Measurements from ENCODE around the gene ZNF106. TPM values are rescaled to one million over a fixed set of nuclear protein-coding genes. Genes with fewer than 3 reads are reported as not detected.

The ZNF106 gene
- total RNA-seq, 1 donor from 2014 or later, result 274 TPM

DNA sequence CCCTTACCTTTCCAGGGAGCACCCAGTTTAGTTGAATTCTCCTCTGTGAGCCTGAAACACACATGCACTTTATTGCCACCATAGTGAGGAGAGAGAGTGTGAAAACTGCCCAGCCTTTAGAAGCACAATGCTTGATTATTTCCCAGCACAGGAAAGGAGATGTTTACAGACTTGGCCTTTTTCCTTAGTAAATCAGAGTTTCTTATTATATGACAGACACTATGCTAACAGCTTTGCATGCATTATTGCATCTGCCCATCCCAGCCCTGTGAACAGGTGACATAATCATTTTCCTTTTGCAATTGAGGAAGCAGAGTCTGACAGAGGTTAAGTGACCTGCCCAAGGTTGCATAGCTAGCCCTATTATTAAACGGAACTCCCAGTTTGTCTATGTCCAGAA is 95.1 kb downstream of the ZNF106 start:
- Histone ChIP-seq H3K36me3 (ENCODE audit: control insufficient read depth in 3 of 3, insufficient read depth in 3 of 3, low read length in 3 of 3) (peaks cover 66 to 77% (median 68%) of the 10 kb centered on the region in 3 donors), H3K9ac (ENCODE audit: low read depth in 1 of 3, low read length in 3 of 3) (no peak overlapping the region), H3K27me3 (ENCODE audit: control insufficient read depth in 3 of 3, insufficient read depth in 3 of 3, low read length in 3 of 3) (no peaks in the 10 kb centered on the region), H3K4me1 (ENCODE audit: control insufficient read depth in 3 of 3, insufficient read depth in 3 of 3, low read length in 3 of 3) (no peaks in the 10 kb centered on the region), H3K27ac (ENCODE audit: low read depth, low read length) (no peak overlapping the region), H3K4me3 (ENCODE audit: low read length in 3 of 3) (no peak overlapping the region), H3K9me3 (ENCODE audit: control insufficient read depth in 3 of 3, low read length in 3 of 3) (no peaks in the 10 kb centered on the region)

GRCh38 chr15:42394106-42394505 is 96.8 kb downstream of the ZNF106 start:
- peaks cover 59 to 78% (median 64%) of the 10 kb centered on the region in 3 donors for H3K36me3 ChIP-seq (ENCODE audit: control insufficient read depth in 3 of 3, insufficient read depth in 3 of 3, low read length in 3 of 3)
- H3K4me1 ChIP-seq (ENCODE audit: control insufficient read depth in 3 of 3, insufficient read depth in 3 of 3, low read length in 3 of 3), result no peaks in the 10 kb centered on the region
- peak overlapping the region; percentile 40 for H3K27ac ChIP-seq (ENCODE audit: low read depth, low read length)
- no peaks in the 10 kb centered on the region for H3K9me3 ChIP-seq (ENCODE audit: control insufficient read depth in 3 of 3, low read length in 3 of 3)
- H3K27me3 ChIP-seq (ENCODE audit: control insufficient read depth in 3 of 3, insufficient read depth in 3 of 3, low read length in 3 of 3), result no peaks in the 10 kb centered on the region
- H3K9ac ChIP-seq (ENCODE audit: low read depth in 1 of 3, low read length in 3 of 3), result no peak overlapping the region
- no peak overlapping the region for H3K4me3 ChIP-seq (ENCODE audit: low read length in 3 of 3)

DNA sequence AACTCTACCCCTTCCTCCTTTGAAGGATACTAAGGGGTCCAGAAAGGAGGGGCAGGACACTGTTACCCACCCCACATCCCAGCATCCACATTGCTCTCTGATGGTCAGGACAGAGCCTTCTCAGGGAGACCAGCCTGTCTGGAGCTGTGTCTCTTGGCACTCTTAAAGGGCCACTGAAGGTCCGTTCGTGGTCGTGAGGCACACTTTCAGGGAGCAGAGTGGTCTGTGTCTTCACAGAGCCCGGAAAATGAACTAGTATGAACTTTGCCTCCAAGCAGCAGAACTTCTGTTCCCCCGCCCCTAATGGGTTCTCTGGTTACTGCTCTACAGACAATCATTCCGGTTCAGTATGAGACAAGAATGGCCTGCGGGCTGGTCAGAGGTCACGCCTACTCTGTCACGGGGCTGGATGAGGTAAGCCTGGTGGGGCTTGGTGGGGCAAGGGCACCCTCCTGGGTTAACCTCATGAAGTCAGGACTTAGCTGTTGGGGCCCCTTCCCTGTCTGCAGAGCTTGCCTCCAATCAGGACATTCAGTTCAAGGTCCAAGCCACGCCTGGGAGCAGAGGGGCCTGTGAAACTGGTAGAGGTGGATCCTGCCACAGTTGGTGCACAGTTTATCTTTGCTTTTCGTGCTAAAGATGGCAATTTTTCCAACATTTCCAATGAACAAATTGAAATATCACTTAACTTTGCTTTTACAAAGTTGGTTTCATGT is 98.5 kb downstream of the ZNF106 start:
- Histone ChIP-seq H3K27me3 (ENCODE audit: control insufficient read depth in 3 of 3, insufficient read depth in 3 of 3, low read length in 3 of 3) (no peaks in the 10 kb centered on the region), H3K9me3 (ENCODE audit: control insufficient read depth in 3 of 3, low read length in 3 of 3) (no peaks in the 10 kb centered on the region), H3K4me3 (ENCODE audit: low read length in 3 of 3) (no peak overlapping the region), H3K4me1 (ENCODE audit: control insufficient read depth in 3 of 3, insufficient read depth in 3 of 3, low read length in 3 of 3) (peaks cover 3 to 8% (median 8%) of the 10 kb centered on the region in 3 donors), H3K36me3 (ENCODE audit: control insufficient read depth in 3 of 3, insufficient read depth in 3 of 3, low read length in 3 of 3) (peaks cover 68 to 81% (median 73%) of the 10 kb centered on the region in 3 donors), H3K27ac (ENCODE audit: low read depth, low read length) (no peak overlapping the region), H3K9ac (ENCODE audit: low read depth in 1 of 3, low read length in 3 of 3) (no peak overlapping the region)

GRCh38 chr15:42387603-42388002 is 103.3 kb downstream of the ZNF106 start:
- H3K27ac ChIP-seq (ENCODE audit: low read depth, low read length), result peak overlapping the region; percentile 86
- peak overlapping the region in 1 of 3 donors; percentile 7 for H3K4me3 ChIP-seq (ENCODE audit: low read length in 3 of 3)
- H3K27me3 ChIP-seq (ENCODE audit: control insufficient read depth in 3 of 3, insufficient read depth in 3 of 3, low read length in 3 of 3), result no peaks in the 10 kb centered on the region
- H3K9me3 ChIP-seq (ENCODE audit: control insufficient read depth in 3 of 3, low read length in 3 of 3), result no peaks in the 10 kb centered on the region
- H3K4me1 ChIP-seq (ENCODE audit: control insufficient read depth in 3 of 3, insufficient read depth in 3 of 3, low read length in 3 of 3), result peaks cover 38 to 44% (median 42%) of the 10 kb centered on the region in 3 donors
- peaks cover 56 to 65% (median 58%) of the 10 kb centered on the region in 3 donors for H3K36me3 ChIP-seq (ENCODE audit: control insufficient read depth in 3 of 3, insufficient read depth in 3 of 3, low read length in 3 of 3)
- peak overlapping the region in 2 of 3 donors; percentile 20 to 35 for H3K9ac ChIP-seq (ENCODE audit: low read depth in 1 of 3, low read length in 3 of 3)

DNA sequence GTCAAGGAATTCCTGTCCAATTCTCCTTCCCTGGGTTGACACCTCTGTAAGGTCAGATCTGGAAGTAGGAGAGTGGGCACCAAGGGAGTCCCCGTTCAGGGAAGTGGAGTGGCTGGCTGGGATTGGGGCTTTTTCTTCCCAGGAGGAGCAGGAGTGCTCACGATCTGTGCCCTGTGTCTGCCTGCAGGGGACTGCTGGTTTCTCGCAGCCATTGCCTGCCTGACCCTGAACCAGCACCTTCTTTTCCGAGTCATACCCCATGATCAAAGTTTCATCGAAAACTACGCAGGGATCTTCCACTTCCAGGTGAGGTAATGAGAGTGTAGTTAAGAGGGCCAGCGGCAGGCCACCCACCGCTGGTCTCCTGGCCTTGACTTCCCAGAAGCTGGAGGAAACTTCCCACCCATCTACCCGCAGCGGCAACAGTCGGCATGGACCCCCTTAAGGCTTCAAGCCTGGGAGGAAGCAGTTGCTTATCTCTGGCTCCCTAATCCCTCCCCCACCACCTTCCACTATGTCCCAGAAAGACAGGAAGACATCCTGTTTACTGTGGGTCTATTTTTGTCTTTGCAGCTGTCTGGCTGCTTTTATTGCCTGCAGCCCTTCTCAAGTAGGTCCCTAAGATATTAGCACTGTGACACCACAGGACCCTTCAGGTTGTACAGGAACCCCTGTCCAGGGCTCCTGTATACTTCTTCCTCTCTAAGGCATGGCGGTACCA is 104.8 kb downstream of the ZNF106 start:
- Histone ChIP-seq H3K4me3 (ENCODE audit: low read length in 3 of 3) (peak overlapping the region; percentile 4 to 46 (median 41)), H3K4me1 (ENCODE audit: control insufficient read depth in 3 of 3, insufficient read depth in 3 of 3, low read length in 3 of 3) (peaks cover 38 to 44% (median 42%) of the 10 kb centered on the region in 3 donors), H3K27me3 (ENCODE audit: control insufficient read depth in 3 of 3, insufficient read depth in 3 of 3, low read length in 3 of 3) (no peaks in the 10 kb centered on the region), H3K27ac (ENCODE audit: low read depth, low read length) (peak overlapping the region; percentile 86), H3K9me3 (ENCODE audit: control insufficient read depth in 3 of 3, low read length in 3 of 3) (no peaks in the 10 kb centered on the region), H3K9ac (ENCODE audit: low read depth in 1 of 3, low read length in 3 of 3) (peak overlapping the region; percentile 54 to 78 (median 65)), H3K36me3 (ENCODE audit: control insufficient read depth in 3 of 3, insufficient read depth in 3 of 3, low read length in 3 of 3) (peaks cover 44 to 55% (median 47%) of the 10 kb centered on the region in 3 donors)

- Histone ChIP-seq H3K9me3 (ENCODE audit: control insufficient read depth in 3 of 3, low read length in 3 of 3) (no peaks in the 10 kb centered on the region), H3K27ac (ENCODE audit: low read depth, low read length) (peak overlapping the region; percentile 86), H3K27me3 (ENCODE audit: control insufficient read depth in 3 of 3, insufficient read depth in 3 of 3, low read length in 3 of 3) (no peaks in the 10 kb centered on the region), H3K36me3 (ENCODE audit: control insufficient read depth in 3 of 3, insufficient read depth in 3 of 3, low read length in 3 of 3) (peaks cover 44 to 48% (median 46%) of the 10 kb centered on the region in 3 donors), H3K9ac (ENCODE audit: low read depth in 1 of 3, low read length in 3 of 3) (peak overlapping the region; percentile 40 to 78 (median 65)), H3K4me1 (ENCODE audit: control insufficient read depth in 3 of 3, insufficient read depth in 3 of 3, low read length in 3 of 3) (peaks cover 38 to 47% (median 42%) of the 10 kb centered on the region in 3 donors), H3K4me3 (ENCODE audit: low read length in 3 of 3) (peak overlapping the region in 2 of 3 donors; percentile 41 to 46)
Measured at GRCh38 chr15:42385206-42385979, 105.5 kb downstream of the ZNF106 start.

DNA sequence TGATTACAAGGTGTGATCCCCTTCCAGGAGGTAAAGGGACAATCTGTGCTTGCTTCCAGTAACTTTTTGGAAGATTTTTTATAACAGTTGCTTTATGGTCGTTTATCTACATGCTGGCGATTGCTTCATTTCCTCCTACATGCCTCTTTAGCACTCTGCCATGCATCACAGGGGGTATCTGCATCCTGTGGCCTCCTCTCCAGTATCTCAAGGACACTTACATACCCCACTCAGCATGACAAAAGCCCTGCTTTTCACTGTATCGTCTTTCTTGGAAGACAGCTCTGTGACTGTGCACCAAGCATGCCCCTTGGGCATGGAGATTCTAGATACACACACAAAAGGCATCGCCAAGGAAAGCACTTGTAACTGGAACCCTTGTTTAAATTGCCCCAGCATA is 106.3 kb downstream of the ZNF106 start:
- Histone ChIP-seq H3K36me3 (ENCODE audit: control insufficient read depth in 3 of 3, insufficient read depth in 3 of 3, low read length in 3 of 3) (peaks cover 38 to 41% (median 41%) of the 10 kb centered on the region in 3 donors), H3K27ac (ENCODE audit: low read depth, low read length) (peak overlapping the region; percentile 86), H3K4me1 (ENCODE audit: control insufficient read depth in 3 of 3, insufficient read depth in 3 of 3, low read length in 3 of 3) (peaks cover 38 to 47% (median 42%) of the 10 kb centered on the region in 3 donors), H3K27me3 (ENCODE audit: control insufficient read depth in 3 of 3, insufficient read depth in 3 of 3, low read length in 3 of 3) (no peaks in the 10 kb centered on the region), H3K9ac (ENCODE audit: low read depth in 1 of 3, low read length in 3 of 3) (peak overlapping the region in 2 of 3 donors; percentile 19 to 40), H3K4me3 (ENCODE audit: low read length in 3 of 3) (peak overlapping the region in 1 of 3 donors; percentile 7), H3K9me3 (ENCODE audit: control insufficient read depth in 3 of 3, low read length in 3 of 3) (no peaks in the 10 kb centered on the region)

GRCh38 chr15:42378011-42378410 is 112.9 kb downstream of the ZNF106 start:
- peaks cover 20 to 24% (median 23%) of the 10 kb centered on the region in 3 donors for H3K4me1 ChIP-seq (ENCODE audit: control insufficient read depth in 3 of 3, insufficient read depth in 3 of 3, low read length in 3 of 3)
- H3K27ac ChIP-seq (ENCODE audit: low read depth, low read length), result no peak overlapping the region
- peaks cover 5 to 10% (median 6%) of the 10 kb centered on the region in 3 donors for H3K36me3 ChIP-seq (ENCODE audit: control insufficient read depth in 3 of 3, insufficient read depth in 3 of 3, low read length in 3 of 3)
- H3K9ac ChIP-seq (ENCODE audit: low read depth in 1 of 3, low read length in 3 of 3), result no peak overlapping the region
- H3K9me3 ChIP-seq (ENCODE audit: control insufficient read depth in 3 of 3, low read length in 3 of 3), result peaks cover 0 to 3% (median 0%) of the 10 kb centered on the region in 3 donors
- H3K4me3 ChIP-seq (ENCODE audit: low read length in 3 of 3), result no peak overlapping the region
- no peaks in the 10 kb centered on the region for H3K27me3 ChIP-seq (ENCODE audit: control insufficient read depth in 3 of 3, insufficient read depth in 3 of 3, low read length in 3 of 3)

- Histone ChIP-seq H3K4me3 (ENCODE audit: low read length in 3 of 3) (peak overlapping the region in 1 of 3 donors; percentile 19), H3K27ac (ENCODE audit: low read depth, low read length) (peak overlapping the region; percentile 8), H3K4me1 (ENCODE audit: control insufficient read depth in 3 of 3, insufficient read depth in 3 of 3, low read length in 3 of 3) (peaks cover 20 to 24% (median 21%) of the 10 kb centered on the region in 3 donors), H3K27me3 (ENCODE audit: control insufficient read depth in 3 of 3, insufficient read depth in 3 of 3, low read length in 3 of 3) (no peaks in the 10 kb centered on the region), H3K9me3 (ENCODE audit: control insufficient read depth in 3 of 3, low read length in 3 of 3) (peaks cover 0 to 3% (median 0%) of the 10 kb centered on the region in 3 donors), H3K36me3 (ENCODE audit: control insufficient read depth in 3 of 3, insufficient read depth in 3 of 3, low read length in 3 of 3) (peaks cover 5 to 10% (median 9%) of the 10 kb centered on the region in 3 donors), H3K9ac (ENCODE audit: low read depth in 1 of 3, low read length in 3 of 3) (peak overlapping the region in 1 of 3 donors; percentile 50)
Measured at GRCh38 chr15:42375941-42376340, 115.0 kb downstream of the ZNF106 start.
